WTC11 (cell line): ENCODE measurements around the gene GOLGA8B. TPM values are rescaled to one million over a fixed set of nuclear protein-coding genes. Genes with fewer than 3 reads are reported as not detected.
"Not testable (repeated sequence)": the region's sequence is repeated elsewhere in the genome, so short reads cannot be mapped to it uniquely, and the experiment has no call there.

Experiments used
- ATAC-seq: fragments of 200-7000 bp; cut with Tn5 transposase; 2 replicates; pipeline ENCODE4 v1.10.0; 2021; ENCODE audit warnings: mild to moderate bottlenecking, moderate library complexity
- CTCF ChIA-PET: fragments of 300-600 bp; sonication (Branson Sonifier 250); formaldehyde crosslinking; loops from one replicate; lab custom pipeline; 2021; ENCODE audit warnings: antibody characterized with exemption; lab: Charles Lee
- POLR2A ChIA-PET: fragments of 350-600 bp; sonication (Branson Sonifier 250); formaldehyde crosslinking; loops from one replicate; lab custom pipeline; 2021; ENCODE audit warnings: antibody characterized with exemption; lab: Charles Lee
- DNase-seq: peaks from one replicate; pipeline ENCODE4 v3.0.0; 2021; ENCODE audit warnings: low spot score
- H3K27ac Mint-ChIP-seq: 2 replicates; pipeline ENCODE4 v1.8.0; 2021; ENCODE audit warnings: mixed read lengths
- H3K27me3 Mint-ChIP-seq: 2 replicates; pipeline ENCODE4 v1.8.0; 2021; ENCODE audit warnings: low read depth, mild to moderate bottlenecking, moderate library complexity, mixed read lengths
- H3K36me3 Mint-ChIP-seq: 2 replicates; pipeline ENCODE4 v1.8.0; 2021; ENCODE audit warnings: mixed read lengths
- H3K4me1 Mint-ChIP-seq: 2 replicates; pipeline ENCODE4 v1.8.0; 2022; ENCODE audit warnings: mixed read lengths
- H3K4me3 Mint-ChIP-seq: 2 replicates; pipeline ENCODE4 v1.8.0; 2021; ENCODE audit warnings: mild to moderate bottlenecking, moderate library complexity, mixed read lengths
- H3K9me3 Mint-ChIP-seq: 2 replicates; pipeline ENCODE4 v1.8.0; 2021; ENCODE audit warnings: mixed read lengths
- CREB1 ChIP-seq: sonication (generic); formaldehyde crosslinking; IDR thresholded peaks from 2 replicates; pipeline ENCODE4 v1.8.0; 2023; ENCODE audit warnings: mild to moderate bottlenecking, missing genetic modification reagents
- JUN ChIP-seq: sonication (generic); formaldehyde crosslinking; IDR thresholded peaks from 2 replicates; pipeline ENCODE4 v1.8.0; 2023; ENCODE audit warnings: mild to moderate bottlenecking, missing genetic modification reagents
- NR2C2 ChIP-seq: sonication (generic); formaldehyde crosslinking; IDR thresholded peaks from 2 replicates; pipeline ENCODE4 v1.8.0; 2022; ENCODE audit warnings: mild to moderate bottlenecking, missing genetic modification reagents
- NR3C1 ChIP-seq: sonication (generic); formaldehyde crosslinking; conservative IDR thresholded peaks from 2 replicates; pipeline ENCODE4 v1.8.1; 2023; ENCODE audit warnings: low read depth, mild to moderate bottlenecking, missing genetic modification reagents
- RORB ChIP-seq: fragments of 250-450 bp; sonication (Bioruptor Pico); IDR thresholded peaks from 2 replicates; pipeline ENCODE4 v1.9.0; 2021; ENCODE audit warnings: mild to moderate bottlenecking
- SMAD4 ChIP-seq: sonication (generic); formaldehyde crosslinking; IDR thresholded peaks from 2 replicates; pipeline ENCODE4 v1.8.0; 2022; ENCODE audit warnings: mild to moderate bottlenecking, missing genetic modification reagents
- TP53 ChIP-seq: sonication (generic); formaldehyde crosslinking; IDR thresholded peaks from 2 replicates; pipeline ENCODE4 v1.8.1; 2023; ENCODE audit warnings: mild to moderate bottlenecking, missing genetic modification reagents
- ZNF121 ChIP-seq: sonication (generic); formaldehyde crosslinking; IDR thresholded peaks from 2 replicates; pipeline ENCODE4 v1.8.0; 2023; ENCODE audit warnings: missing genetic modification reagents
- ZNF219 ChIP-seq: sonication (generic); formaldehyde crosslinking; IDR thresholded peaks from 2 replicates; pipeline ENCODE4 v1.8.0; 2023; ENCODE audit warnings: missing genetic modification reagents, mild to moderate bottlenecking, borderline replicate concordance
- total RNA-seq: library from RNA; stranded (reverse); gene quantifications from 3 replicates; pipeline ENCODE4 v1.2.3, GENCODE V29; 2021
- TF ChIP-seq, protein P1 (sequence below): fragments of 250-450 bp; sonication (Bioruptor Pico); IDR thresholded peaks from 2 replicates; pipeline ENCODE4 v1.8.0; 2021; ENCODE audit warnings: mild to moderate bottlenecking
- TF ChIP-seq, protein P2 (sequence below): sonication (generic); formaldehyde crosslinking; IDR thresholded peaks from 2 replicates; pipeline ENCODE4 v1.8.1; 2023; ENCODE audit warnings: mild to moderate bottlenecking, missing genetic modification reagents
- TF ChIP-seq, protein P3 (sequence below): sonication (generic); formaldehyde crosslinking; IDR thresholded peaks from 2 replicates; pipeline ENCODE4 v1.8.1; 2022; ENCODE audit warnings: missing genetic modification reagents, borderline replicate concordance
- TF ChIP-seq, protein P4 (sequence below): sonication (generic); formaldehyde crosslinking; IDR thresholded peaks from 2 replicates; pipeline ENCODE4 v1.8.1; 2023; ENCODE audit warnings: mild to moderate bottlenecking, missing genetic modification reagents, moderate library complexity
- TF ChIP-seq, protein P5 (sequence below): sonication (generic); formaldehyde crosslinking; IDR thresholded peaks from 2 replicates; pipeline ENCODE4 v1.8.0; 2022; ENCODE audit warnings: mild to moderate bottlenecking, missing genetic modification reagents
- TF ChIP-seq, protein P6 (sequence below): sonication (generic); formaldehyde crosslinking; IDR thresholded peaks from 2 replicates; pipeline ENCODE4 v1.8.1; 2023; ENCODE audit warnings: mild to moderate bottlenecking, moderate library complexity, missing genetic modification reagents

GOLGA8B gene
- total RNA-seq, 1 experiment from 2014 or later = 29.0 TPM

DNA sequence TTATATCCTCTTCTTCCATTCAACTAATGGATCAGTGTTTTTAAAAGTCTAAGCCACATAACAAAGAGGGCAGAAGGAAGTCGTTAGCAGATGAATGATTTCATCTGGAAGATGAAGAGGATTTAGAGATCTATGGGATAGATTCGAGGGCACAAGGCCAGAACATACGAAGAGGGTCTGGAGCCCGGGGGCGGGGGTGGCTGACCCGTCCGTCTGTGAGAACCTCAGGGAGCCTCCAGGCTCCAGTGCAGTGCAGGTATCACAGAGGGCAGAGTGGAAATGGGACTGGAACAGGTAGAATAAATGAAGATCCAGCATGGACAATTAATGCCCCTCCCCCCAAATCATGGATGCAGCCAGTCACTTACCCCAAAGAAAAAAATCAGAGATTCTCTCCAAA lies 1.5 kb upstream of the GOLGA8B start (continued):
- TF ChIP-seq, protein P1, sequence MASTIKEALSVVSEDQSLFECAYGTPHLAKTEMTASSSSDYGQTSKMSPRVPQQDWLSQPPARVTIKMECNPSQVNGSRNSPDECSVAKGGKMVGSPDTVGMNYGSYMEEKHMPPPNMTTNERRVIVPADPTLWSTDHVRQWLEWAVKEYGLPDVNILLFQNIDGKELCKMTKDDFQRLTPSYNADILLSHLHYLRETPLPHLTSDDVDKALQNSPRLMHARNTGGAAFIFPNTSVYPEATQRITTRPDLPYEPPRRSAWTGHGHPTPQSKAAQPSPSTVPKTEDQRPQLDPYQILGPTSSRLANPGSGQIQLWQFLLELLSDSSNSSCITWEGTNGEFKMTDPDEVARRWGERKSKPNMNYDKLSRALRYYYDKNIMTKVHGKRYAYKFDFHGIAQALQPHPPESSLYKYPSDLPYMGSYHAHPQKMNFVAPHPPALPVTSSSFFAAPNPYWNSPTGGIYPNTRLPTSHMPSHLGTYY (CRISPR knock-in tag) = no peak
- TF ChIP-seq JUN (CRISPR knock-in tag) (no peak), TP53 (CRISPR knock-in tag) (no peak)
- TF ChIP-seq, protein P2, sequence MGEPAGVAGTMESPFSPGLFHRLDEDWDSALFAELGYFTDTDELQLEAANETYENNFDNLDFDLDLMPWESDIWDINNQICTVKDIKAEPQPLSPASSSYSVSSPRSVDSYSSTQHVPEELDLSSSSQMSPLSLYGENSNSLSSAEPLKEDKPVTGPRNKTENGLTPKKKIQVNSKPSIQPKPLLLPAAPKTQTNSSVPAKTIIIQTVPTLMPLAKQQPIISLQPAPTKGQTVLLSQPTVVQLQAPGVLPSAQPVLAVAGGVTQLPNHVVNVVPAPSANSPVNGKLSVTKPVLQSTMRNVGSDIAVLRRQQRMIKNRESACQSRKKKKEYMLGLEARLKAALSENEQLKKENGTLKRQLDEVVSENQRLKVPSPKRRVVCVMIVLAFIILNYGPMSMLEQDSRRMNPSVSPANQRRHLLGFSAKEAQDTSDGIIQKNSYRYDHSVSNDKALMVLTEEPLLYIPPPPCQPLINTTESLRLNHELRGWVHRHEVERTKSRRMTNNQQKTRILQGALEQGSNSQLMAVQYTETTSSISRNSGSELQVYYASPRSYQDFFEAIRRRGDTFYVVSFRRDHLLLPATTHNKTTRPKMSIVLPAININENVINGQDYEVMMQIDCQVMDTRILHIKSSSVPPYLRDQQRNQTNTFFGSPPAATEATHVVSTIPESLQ (CRISPR knock-in tag) = no peak
- TF ChIP-seq, protein P3, sequence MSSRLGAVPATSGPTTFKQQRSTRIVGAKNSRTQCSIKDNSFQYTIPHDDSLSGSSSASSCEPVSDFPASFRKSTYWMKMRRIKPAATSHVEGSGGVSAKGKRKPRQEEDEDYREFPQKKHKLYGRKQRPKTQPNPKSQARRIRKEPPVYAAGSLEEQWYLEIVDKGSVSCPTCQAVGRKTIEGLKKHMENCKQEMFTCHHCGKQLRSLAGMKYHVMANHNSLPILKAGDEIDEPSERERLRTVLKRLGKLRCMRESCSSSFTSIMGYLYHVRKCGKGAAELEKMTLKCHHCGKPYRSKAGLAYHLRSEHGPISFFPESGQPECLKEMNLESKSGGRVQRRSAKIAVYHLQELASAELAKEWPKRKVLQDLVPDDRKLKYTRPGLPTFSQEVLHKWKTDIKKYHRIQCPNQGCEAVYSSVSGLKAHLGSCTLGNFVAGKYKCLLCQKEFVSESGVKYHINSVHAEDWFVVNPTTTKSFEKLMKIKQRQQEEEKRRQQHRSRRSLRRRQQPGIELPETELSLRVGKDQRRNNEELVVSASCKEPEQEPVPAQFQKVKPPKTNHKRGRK (CRISPR knock-in tag) = no peak

DNA sequence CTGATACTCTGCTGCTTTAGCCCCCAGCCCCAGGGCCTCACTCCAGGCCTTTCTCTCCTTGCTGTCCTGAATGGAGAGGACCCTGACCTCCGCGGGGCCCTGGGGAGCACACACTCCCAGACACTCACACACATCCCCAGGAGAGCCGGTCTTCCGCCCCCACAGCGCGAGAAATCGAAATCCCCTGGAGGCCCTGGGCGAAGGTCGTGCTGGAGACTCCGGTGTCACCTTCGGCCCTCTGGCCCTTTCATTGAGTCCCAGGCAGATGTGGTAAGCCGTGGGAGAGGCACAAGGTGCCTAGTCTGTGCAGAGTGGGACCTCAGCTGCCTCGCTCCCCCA lies 848 bp upstream of the GOLGA8B start:
- Mint-ChIP-seq H3K9me3 (no peaks in the 10 kb centered on the region), H3K36me3 (no peaks in the 10 kb centered on the region), H3K4me1 (peaks cover 35% of the 10 kb centered on the region), H3K4me3 (peak overlapping the region; percentile 78), H3K27ac (no peak overlapping the region), H3K27me3 (peaks cover 19% of the 10 kb centered on the region)
- TF ChIP-seq ZNF219 (CRISPR knock-in tag) (no peak), RORB (CRISPR knock-in tag) (no peak), CREB1 (CRISPR knock-in tag) (no peak), NR2C2 (no peak), NR3C1 (CRISPR knock-in tag) (no peak)
- TF ChIP-seq, protein P4, sequence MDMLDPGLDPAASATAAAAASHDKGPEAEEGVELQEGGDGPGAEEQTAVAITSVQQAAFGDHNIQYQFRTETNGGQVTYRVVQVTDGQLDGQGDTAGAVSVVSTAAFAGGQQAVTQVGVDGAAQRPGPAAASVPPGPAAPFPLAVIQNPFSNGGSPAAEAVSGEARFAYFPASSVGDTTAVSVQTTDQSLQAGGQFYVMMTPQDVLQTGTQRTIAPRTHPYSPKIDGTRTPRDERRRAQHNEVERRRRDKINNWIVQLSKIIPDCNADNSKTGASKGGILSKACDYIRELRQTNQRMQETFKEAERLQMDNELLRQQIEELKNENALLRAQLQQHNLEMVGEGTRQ (CRISPR knock-in tag) = no peak
- TF ChIP-seq, protein P5, sequence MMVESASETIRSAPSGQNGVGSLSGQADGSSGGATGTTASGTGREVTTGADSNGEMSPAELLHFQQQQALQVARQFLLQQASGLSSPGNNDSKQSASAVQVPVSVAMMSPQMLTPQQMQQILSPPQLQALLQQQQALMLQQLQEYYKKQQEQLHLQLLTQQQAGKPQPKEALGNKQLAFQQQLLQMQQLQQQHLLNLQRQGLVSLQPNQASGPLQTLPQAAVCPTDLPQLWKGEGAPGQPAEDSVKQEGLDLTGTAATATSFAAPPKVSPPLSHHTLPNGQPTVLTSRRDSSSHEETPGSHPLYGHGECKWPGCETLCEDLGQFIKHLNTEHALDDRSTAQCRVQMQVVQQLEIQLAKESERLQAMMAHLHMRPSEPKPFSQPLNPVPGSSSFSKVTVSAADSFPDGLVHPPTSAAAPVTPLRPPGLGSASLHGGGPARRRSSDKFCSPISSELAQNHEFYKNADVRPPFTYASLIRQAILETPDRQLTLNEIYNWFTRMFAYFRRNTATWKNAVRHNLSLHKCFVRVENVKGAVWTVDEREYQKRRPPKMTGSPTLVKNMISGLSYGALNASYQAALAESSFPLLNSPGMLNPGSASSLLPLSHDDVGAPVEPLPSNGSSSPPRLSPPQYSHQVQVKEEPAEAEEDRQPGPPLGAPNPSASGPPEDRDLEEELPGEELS = no peak
- ChIA-PET CTCF (interaction anchor here (1.2 to 2.1 kb wide), 3 partner anchors 218 to 475 kb away, joined by 3 to 13 read pairs (median 8); partner anchors contain the start of gene LPCAT4), POLR2A (no interaction called here)
- DNase-seq = no peak
- no peak for ATAC-seq

DNA sequence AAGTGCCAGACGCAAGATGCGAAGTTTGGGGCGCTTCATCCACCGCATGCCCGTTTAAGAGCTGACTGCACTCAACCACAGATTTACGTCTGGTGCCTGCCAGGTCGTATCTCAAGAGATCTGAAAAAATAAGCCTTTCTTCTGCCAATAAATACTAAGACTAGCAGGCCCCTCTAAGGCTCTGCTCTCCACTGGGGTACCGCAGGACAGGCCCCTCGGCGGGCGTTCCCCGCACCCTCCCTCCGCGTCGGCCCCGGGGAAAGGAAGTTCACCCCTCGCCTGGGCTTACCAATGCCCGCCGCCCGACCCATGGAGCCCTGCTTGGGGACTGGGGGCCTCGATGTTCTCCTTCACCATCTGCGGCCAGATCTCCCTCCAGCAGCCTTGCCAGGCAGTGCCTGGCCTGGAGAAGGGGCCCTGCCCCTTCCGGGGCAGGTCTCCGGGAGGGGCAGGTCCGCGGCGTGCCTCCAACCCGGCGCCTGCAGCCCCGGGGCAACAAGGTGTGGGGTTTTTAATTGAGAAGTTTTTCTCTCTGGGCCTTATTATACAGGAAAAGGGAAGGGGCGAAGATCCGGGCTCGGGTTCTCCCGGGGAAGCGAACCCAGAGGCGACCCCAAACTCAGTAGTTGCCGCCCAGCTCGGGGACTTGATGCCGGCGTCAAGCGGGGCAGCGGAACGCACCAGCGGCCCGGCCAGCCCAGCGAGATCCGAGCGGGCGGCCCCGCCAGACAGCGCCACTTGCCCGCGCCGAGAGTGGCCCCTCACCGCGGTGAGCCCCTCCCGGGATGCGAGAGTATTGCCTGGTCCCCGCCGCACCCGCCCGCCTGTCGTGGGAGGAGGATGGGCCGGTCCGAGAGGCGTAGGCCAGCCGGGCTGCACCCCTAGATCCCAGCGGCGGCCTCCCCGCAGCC lies 735 bp downstream of the GOLGA8B start:
- no peaks in the 10 kb centered on the region for H3K36me3 Mint-ChIP-seq
- peaks cover 19% of the 10 kb centered on the region for H3K27me3 Mint-ChIP-seq
- ATAC-seq (peak; percentile 41), DNase-seq (peak; percentile 35)
- TF ChIP-seq SMAD4 (CRISPR knock-in tag) (no peak), ZNF121 (CRISPR knock-in tag) (peak; percentile 52)
- TF ChIP-seq, protein P6, sequence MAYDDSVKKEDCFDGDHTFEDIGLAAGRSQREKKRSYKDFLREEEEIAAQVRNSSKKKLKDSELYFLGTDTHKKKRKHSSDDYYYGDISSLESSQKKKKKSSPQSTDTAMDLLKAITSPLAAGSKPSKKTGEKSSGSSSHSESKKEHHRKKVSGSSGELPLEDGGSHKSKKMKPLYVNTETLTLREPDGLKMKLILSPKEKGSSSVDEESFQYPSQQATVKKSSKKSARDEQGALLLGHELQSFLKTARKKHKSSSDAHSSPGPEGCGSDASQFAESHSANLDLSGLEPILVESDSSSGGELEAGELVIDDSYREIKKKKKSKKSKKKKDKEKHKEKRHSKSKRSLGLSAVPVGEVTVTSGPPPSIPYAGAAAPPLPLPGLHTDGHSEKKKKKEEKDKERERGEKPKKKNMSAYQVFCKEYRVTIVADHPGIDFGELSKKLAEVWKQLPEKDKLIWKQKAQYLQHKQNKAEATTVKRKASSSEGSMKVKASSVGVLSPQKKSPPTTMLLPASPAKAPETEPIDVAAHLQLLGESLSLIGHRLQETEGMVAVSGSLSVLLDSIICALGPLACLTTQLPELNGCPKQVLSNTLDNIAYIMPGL (CRISPR knock-in tag) = peak; percentile 20; the same call in 1 of the 2 replicates
- H3K4me3 Mint-ChIP-seq = peak overlapping the region; percentile 77
- CTCF ChIA-PET = interaction anchor here (0.8 to 2.1 kb wide), 4 partner anchors 215 to 473 kb away, joined by 3 to 13 read pairs (median 6); partner anchors contain the start of gene LPCAT4
- H3K4me1 Mint-ChIP-seq = peaks cover 31% of the 10 kb centered on the region
- H3K9me3 Mint-ChIP-seq = no peaks in the 10 kb centered on the region
- POLR2A ChIA-PET = interaction anchor here (1.5 kb wide), 1 partner anchor 216 kb away, joined by 4 read pairs; the partner anchor contains the start of gene LPCAT4
- no peak overlapping the region for H3K27ac Mint-ChIP-seq

DNA sequence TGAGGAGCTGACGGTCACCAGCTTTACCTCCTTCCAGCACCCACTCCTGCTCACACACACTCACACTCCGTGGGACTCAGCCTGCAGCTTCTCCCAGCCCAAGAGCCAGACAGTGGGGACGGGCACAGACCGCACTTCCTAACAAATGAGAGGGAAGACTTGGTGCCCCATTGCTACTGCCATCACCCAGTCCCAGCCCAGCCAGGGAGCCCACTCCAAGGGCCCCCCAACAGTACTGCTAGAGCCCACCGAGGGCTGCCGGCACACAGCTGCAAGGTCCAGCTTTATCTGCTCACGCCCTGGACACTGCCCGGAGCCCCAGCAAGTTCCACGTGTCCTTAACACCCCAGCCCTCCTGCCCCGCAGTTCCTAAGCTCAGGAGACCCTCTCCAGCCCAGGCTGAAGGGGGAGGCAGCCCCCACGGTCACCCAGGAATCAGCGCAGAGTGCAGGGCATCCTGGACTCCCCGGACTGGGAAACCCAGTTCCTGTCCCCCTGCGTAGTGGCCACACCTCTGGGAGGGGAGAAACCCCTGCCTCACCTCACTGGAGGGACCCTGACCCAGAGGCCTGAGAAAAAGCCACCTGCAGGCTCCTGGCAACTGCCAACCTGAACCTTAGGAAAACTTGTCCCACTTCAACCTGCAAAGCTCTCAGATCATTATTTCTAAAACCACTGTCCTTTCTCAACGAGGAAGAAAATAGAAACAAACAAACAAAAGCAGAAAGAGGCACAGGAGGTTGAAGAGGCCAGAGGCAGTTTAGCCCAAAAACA lies 1.6 kb downstream of the GOLGA8B start:
- H3K9me3 Mint-ChIP-seq, DNase-seq, ATAC-seq, POLR2A ChIA-PET, H3K36me3 Mint-ChIP-seq, H3K27ac Mint-ChIP-seq: not testable (repeated sequence)
- Mint-ChIP-seq H3K4me3 (peak overlapping the region; percentile 77), H3K4me1 (peaks cover 31% of the 10 kb centered on the region), H3K27me3 (peaks cover 19% of the 10 kb centered on the region)
- CTCF ChIA-PET = interaction anchor here (0.7 to 0.8 kb wide), 2 partner anchors 214 to 273 kb away, joined by 3 read pairs; no protein-coding TSS in a partner anchor
